ENCODE measurements around the gene SUCLG2. TPM values are rescaled to one million over a fixed set of nuclear protein-coding genes. Genes with fewer than 3 reads are reported as not detected.

SUCLG2 gene
- total and polyA plus RNA-seq, 9 of the 15 experiments (the other 6 are each of a cell fraction or from before 2014, with no cell fraction given), result 10.1 to 41.4 (median 29.0) TPM

DNA sequence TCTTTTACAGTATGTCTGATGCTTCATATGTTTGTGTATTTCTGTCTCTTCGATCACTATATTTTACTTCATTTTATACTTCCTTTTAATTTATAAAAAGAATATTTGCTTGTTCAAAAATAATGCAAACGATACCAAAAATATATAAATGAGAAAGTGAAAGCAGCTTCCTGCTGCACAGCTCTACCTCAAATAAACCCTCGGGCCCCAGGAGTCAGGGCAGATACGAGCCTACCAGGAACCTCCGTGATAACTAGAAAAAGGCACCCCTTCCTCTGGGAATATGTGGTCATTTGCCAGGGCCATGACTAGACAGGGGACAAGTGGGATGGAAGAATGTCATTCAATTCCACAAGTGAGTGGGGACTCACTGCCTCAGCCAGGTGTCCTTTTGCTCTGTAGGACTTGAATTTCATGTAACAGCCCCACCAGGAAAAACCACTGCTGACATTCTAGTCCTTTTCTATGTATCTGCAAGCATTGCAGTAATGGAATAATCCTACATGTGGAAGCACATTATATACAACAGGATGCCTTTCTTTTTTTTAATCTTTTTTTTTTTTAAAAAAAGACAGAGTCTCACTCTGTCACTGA, 133.3 kb downstream of the SUCLG2 start:
- H3K4me3 ChIP-seq, result no peak overlapping the region
- no peaks in the 10 kb centered on the region for H4K20me1 ChIP-seq (replicated peaks; ENCODE audit: control insufficient read depth, insufficient read depth, low read length)
- H3K36me3 ChIP-seq (ENCODE audit: control insufficient read depth, insufficient read depth, low read length), result peaks cover 14% of the 10 kb centered on the region; the same call in 1 of the 3 replicates
- intact Hi-C loops (cut with micrococcal nuclease) (no loop called here), in situ Hi-C loops (cut with MboI) (no loop called here)
- no TSS peak for BruUV-seq (replicated peaks)
- no peaks in the 10 kb centered on the region for H3K27me3 ChIP-seq (ENCODE audit: control insufficient read depth in 2 of 2, insufficient read depth in 2 of 2, low read length in 2 of 2)
- no peaks in the 10 kb centered on the region for H3K79me2 ChIP-seq (ENCODE audit: control insufficient read depth, insufficient read depth, low read length)
- H3K9ac ChIP-seq (ENCODE audit: insufficient read depth in 1 of 2, low read depth in 2 of 2, low read length in 2 of 2), result no peak overlapping the region
- 97% methylated on average over 4 of the region's 5 CpGs for whole genome bisulfite sequencing (ENCODE audit: insufficient coverage, low coverage, missing lambda C conversion rate)
- H3K9me3 ChIP-seq (replicated peaks; ENCODE audit: control insufficient read depth, insufficient read depth, low read depth, low read length), result no peaks in the 10 kb centered on the region
- H3K27ac ChIP-seq (ENCODE audit: extremely low read depth, low read depth, low read length), result no peak overlapping the region
- H2AFZ ChIP-seq (ENCODE audit: low read depth, low read length), result no peak overlapping the region
- FAIRE-seq (no peak), ATAC-seq (no peak), DNase-seq (ENCODE audit: extremely low read depth in 1 of 4, low spot score in 3 of 4) (no peak)
- H3K4me1 ChIP-seq (replicated peaks in 1 of 2; ENCODE audit: control insufficient read depth in 2 of 2, insufficient read depth in 2 of 2, low read length in 2 of 2), result no peaks in the 10 kb centered on the region
- ChIA-PET POLR2A (no interaction called here), CTCF (ENCODE audit: low intra/inter-chr PET ratio) (no interaction called here)
- no peak overlapping the region for H3K4me2 ChIP-seq (ENCODE audit: insufficient read depth, low read length)
- no peaks in the 10 kb centered on the region for H3K9me1 ChIP-seq (ENCODE audit: control insufficient read depth, insufficient read depth, low read length)
- TF ChIP-seq, protein P1, sequence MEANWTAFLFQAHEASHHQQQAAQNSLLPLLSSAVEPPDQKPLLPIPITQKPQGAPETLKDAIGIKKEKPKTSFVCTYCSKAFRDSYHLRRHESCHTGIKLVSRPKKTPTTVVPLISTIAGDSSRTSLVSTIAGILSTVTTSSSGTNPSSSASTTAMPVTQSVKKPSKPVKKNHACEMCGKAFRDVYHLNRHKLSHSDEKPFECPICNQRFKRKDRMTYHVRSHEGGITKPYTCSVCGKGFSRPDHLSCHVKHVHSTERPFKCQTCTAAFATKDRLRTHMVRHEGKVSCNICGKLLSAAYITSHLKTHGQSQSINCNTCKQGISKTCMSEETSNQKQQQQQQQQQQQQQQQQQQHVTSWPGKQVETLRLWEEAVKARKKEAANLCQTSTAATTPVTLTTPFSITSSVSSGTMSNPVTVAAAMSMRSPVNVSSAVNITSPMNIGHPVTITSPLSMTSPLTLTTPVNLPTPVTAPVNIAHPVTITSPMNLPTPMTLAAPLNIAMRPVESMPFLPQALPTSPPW (CRISPR knock-in tag; IDR thresholded peaks at IDR 0.05), result no peak
- TF ChIP-seq TFAM (CRISPR knock-in tag; conservative IDR thresholded peaks at IDR 0.05) (no peak), THRAP3 (IDR thresholded peaks at IDR 0.05; ENCODE audit: borderline replicate concordance) (no peak), CHD4 (IDR thresholded peaks at IDR 0.05; ENCODE audit: insufficient read depth, insufficient replicate concordance, low read depth, low read length, poor library complexity, severe bottlenecking) (no peak), STAG1 (CRISPR knock-in tag; IDR thresholded peaks at IDR 0.05; ENCODE audit: borderline replicate concordance) (no peak), GABPB2 (CRISPR knock-in tag; conservative IDR thresholded peaks at IDR 0.05) (no peak), HDGF (IDR thresholded peaks at IDR 0.05) (no peak), RBM14 (IDR thresholded peaks at IDR 0.05; ENCODE audit: borderline replicate concordance, insufficient read depth, low read depth, low read length) (no peak), FOXK1 (CRISPR knock-in tag; IDR thresholded peaks at IDR 0.05; ENCODE audit: borderline replicate concordance) (no peak), POLR2B (IDR thresholded peaks at IDR 0.05; ENCODE audit: low read depth, partially characterized antibody) (no peak), ZNF740 (CRISPR knock-in tag; IDR thresholded peaks at IDR 0.05) (no peak), ZNF740 (tag; IDR thresholded peaks at IDR 0.05) (no peak), ZNF589 (CRISPR knock-in tag; IDR thresholded peaks at IDR 0.05; ENCODE audit: low read depth) (no peak)
- TF ChIP-seq, protein P2, sequence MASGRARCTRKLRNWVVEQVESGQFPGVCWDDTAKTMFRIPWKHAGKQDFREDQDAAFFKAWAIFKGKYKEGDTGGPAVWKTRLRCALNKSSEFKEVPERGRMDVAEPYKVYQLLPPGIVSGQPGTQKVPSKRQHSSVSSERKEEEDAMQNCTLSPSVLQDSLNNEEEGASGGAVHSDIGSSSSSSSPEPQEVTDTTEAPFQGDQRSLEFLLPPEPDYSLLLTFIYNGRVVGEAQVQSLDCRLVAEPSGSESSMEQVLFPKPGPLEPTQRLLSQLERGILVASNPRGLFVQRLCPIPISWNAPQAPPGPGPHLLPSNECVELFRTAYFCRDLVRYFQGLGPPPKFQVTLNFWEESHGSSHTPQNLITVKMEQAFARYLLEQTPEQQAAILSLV (tag; IDR thresholded peaks at IDR 0.05), result no peak
- TF ChIP-seq, protein P3, sequence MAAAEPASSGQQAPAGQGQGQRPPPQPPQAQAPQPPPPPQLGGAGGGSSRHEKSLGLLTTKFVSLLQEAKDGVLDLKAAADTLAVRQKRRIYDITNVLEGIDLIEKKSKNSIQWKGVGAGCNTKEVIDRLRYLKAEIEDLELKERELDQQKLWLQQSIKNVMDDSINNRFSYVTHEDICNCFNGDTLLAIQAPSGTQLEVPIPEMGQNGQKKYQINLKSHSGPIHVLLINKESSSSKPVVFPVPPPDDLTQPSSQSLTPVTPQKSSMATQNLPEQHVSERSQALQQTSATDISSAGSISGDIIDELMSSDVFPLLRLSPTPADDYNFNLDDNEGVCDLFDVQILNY (CRISPR knock-in tag; IDR thresholded peaks at IDR 0.05), result no peak

Measured in K562 (cell line).